ENCODE data around the gene PDZD2.
"Not testable (repeated sequence)": the region's sequence is repeated elsewhere in the genome, so short reads cannot be mapped to it uniquely, and the experiment has no call there.

The PDZD2 gene

DNA sequence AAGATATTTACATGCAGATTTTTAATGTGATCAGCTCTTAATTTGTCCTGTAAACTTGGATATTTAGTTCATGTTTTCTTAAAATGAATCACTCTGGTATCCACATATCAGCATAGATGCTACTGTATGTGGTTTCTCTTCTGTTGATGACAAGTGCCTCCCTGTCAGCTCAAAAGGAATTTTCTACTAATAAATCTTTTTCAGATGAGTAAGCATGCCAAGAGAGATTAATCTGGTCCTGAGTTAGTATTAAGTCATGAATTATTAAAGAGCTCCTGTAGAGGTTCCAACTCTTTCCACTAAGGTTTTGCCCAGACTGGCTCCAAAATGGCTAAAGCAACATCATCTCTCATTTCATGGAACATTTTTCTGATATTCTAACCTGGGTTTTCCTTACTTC is 406.0 kb downstream of the PDZD2 start:
- peak overlapping the region; percentile 49 for H3K27ac ChIP-seq
- peak; percentile 58 for DNase-seq (ENCODE audit: low read depth, low spot score)

- no peak for DNase-seq (ENCODE audit: low read depth, low spot score)
- no peak overlapping the region for H3K27ac ChIP-seq
Measured at GRCh38 chr5:32047056-32047455, 408.1 kb downstream of the PDZD2 start.

DNA sequence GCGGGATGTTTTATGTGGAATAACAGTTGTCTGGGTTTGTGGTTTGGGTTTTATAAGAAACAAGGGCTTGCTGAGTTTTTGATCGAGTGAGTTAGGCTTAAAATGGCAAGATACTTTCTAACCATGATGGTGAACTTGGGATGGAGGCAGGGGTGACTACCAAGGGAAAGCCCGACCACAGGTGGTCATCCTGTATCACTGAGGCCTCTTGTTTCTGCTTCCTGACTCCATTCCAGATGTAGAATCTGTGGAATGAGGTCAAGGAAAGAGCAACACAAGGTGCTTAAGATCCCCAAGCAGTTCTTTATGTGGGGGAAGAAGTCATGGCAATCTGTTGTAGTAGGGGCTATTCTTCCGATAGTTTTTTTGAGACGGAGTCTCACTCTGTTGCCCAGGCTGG is 412.9 kb downstream of the PDZD2 start:
- no peak for DNase-seq (ENCODE audit: low read depth, low spot score)
- H3K27ac ChIP-seq, result no peak overlapping the region

DNA sequence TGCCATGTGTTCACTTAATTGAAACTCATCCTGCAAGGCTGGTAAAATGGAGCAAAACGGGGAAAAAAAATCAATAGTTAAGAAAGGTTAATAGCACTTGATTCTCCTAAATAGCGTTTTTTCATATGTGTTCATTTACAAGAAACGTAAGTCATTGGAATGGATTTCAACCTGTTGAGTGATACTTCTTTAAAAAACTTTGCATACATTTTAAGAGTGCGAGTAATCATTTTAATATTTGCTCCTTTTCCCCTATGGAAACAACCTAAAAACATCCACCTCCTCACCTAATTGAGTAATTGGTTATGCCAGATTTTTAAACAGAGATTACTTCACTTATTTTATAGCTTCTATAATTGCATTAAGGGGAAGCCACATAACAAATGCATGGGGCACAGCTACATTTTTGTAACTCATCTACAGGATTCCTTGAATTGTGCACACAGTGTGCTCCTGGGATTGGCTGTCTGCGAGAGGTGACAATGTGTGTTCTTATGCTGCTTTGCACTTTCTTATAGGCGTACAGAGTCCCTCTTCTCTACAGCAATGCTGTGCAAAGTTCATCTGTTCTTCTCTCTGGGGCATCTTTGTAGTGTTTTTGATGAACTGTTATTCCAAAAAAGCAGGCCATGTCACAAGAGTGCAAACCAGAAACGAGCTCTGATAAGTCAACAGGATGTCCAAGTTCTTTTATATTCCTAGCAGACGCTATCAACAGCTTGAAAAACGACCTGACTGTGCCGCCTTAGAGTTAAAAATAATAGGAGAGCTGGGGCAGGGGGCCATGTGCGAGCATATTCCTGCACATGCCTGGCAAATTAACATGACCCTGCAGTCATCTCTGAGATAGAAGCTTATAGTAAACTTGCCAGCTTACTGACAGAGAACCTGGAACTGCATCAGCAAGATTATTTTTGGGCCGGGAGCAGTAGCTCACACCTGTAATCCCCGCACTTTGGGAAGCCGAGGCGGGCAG is 417.2 kb downstream of the PDZD2 start:
- no peak for DNase-seq (ENCODE audit: low read depth, low spot score)
- no peak overlapping the region for H3K27ac ChIP-seq

DNA sequence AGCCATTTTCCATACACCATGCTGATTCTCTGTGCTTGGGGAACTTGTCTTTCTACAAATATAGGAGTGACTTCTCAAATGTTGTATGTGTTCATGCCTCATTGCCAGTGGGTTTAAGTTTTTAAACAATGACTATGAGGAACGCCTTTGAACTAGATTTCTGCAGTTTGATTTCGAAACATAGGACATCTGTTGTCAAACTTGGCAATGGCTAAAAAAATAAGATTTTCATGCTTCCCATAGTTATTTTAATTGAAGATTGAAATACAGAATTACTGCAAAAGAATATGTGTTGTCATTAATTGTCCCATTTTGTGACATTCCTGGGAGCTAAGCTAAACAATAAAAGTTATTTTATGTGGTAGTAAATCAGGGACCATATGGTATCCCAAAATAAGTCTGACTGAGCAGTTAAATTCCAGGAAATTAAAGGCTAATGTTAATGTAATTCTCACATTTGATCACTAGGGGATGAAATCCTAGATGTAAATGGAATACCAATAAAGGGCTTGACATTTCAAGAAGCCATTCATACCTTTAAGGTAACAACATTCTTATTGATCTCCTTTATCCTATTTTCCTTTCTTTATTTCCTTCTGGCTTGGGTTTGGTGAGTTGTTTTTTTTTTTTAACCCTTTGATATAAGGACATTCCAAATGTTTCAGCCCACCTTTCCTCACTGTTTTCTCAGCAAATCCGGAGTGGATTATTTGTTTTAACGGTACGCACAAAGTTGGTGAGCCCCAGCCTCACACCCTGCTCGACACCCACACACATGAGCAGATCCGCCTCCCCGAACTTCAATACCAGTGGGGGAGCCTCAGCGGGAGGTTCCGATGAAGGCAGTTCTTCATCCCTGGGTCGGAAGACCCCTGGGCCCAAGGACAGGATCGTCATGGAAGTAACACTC is 418.5 kb downstream of the PDZD2 start:
- peak overlapping the region; percentile 16 for H3K27ac ChIP-seq
- DNase-seq (ENCODE audit: low read depth, low spot score), result no peak

DNA sequence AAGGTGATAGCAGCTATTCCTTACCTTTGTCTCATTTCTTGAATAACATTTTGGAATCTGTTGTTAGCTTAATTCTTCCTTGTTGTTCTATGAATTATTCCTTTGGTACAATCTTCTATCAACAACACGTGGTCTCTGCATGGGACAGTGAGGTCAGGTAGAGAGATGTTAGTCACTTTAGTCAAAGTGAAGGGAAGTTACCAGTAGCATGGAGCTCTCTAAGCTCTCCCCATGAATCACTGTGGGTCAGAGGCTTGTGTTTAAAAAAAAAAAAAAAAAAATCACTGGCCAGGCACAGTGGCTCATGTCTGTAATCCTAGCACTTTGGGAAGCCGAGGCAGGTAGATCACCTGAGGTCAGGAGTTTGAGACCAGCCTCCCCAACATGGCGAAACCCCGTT is 419.2 kb downstream of the PDZD2 start:
- DNase-seq (ENCODE audit: low read depth, low spot score), result peak; percentile 45
- H3K27ac ChIP-seq, result peak overlapping the region; percentile 71

GRCh38 chr5:32058997-32059396 is 420.1 kb downstream of the PDZD2 start:
- peak overlapping the region; percentile 71 for H3K27ac ChIP-seq
- no peak for DNase-seq (ENCODE audit: low read depth, low spot score)

DNA sequence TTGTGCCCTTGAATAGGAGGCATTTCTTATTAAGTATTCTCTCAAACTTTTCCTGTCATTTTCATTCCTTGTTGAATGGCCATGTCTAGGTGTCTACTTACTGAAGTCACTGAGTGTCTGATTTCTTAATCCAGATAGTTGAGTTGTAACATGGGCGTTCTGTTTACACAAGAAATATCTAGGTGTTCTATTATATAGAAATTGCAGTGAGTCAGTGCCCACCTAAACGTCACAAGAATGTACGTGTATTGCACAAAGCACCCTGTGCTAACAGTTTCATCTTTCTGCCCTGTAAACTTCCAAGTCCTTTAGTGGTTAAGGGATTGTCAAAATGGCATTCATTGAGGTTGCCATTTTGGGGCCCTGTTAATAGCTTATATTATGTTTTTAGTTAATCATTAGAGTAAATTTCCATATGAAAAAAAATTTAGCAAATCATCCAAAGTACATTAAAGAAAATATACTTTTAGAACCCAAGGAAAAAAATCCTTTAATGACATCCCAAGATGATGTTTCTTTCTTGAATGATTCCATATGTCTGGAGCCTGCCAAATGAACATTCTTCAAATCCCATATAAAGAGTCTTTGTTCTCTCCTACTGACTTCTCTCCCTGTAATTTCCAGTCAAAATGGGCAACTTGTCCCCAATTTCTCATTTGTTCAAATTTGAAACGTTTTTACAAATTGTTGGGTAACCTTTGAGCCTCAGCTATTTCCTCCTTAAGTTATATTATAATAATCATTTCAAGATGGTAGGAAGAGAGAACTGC is 421.0 kb downstream of the PDZD2 start:
- peak overlapping the region; percentile 71 for H3K27ac ChIP-seq
- DNase-seq (ENCODE audit: low read depth, low spot score), result peak; percentile 82

DNA sequence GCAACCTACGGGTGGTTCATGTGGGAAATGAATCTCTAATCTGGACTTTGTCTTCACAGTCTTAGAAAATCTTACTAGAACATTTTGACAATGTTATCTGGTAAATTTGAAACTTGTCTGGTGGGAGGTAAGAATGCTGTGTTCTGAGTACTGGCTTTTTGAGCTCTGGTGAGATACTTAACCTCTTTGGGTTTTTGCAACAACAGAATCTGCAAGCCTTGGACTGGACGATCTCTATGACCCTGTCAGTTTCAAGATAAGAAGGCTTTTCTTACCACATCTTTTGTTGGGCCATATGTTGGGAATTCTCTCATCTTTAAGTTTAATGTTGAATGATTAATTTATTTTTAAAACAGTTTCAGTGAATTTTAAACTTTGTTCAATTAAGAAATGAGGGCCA is 422.3 kb downstream of the PDZD2 start:
- H3K27ac ChIP-seq, result no peak overlapping the region
- DNase-seq (ENCODE audit: low read depth, low spot score), result no peak

GRCh38 chr5:32066448-32066847 is 427.5 kb downstream of the PDZD2 start:
- H3K27ac ChIP-seq, result no peak overlapping the region
- no peak for DNase-seq (ENCODE audit: low read depth, low spot score)

DNA sequence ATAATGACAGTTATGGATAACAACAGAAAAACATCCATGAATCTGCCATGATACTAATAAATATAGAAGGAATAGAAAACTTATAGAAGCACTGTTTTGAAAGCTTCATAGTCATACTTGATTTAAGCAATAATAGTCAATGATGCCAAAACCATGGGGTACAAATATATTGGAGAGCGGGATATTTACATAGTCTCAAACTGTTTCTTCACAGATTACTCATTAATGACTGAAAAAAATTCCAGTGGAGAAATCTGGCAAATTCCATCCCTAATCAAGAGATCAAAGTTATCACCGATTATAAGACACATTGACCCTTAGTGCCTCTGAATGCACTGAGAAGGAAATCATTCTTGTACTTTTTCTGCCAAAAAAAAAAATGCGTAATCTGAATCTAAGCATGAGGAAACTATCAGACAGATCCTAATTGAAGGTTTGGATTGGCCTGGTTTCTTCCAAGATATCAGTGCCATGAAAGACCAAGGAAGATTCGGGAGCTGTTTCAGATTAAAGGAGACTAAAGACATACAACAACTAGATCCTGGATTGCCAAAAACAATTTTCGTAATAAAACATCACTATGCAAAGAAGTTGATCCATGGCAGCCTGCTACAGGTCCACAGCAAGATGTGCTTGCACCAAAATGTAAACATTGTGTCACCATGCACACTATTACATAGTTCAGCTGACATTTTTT is 429.0 kb downstream of the PDZD2 start:
- H3K27ac ChIP-seq, result no peak overlapping the region
- DNase-seq (ENCODE audit: low read depth, low spot score), result no peak

GRCh38 chr5:32068561-32068960 is 429.6 kb downstream of the PDZD2 start:
- DNase-seq (ENCODE audit: low read depth, low spot score), result no peak
- no peak overlapping the region for H3K27ac ChIP-seq

DNA sequence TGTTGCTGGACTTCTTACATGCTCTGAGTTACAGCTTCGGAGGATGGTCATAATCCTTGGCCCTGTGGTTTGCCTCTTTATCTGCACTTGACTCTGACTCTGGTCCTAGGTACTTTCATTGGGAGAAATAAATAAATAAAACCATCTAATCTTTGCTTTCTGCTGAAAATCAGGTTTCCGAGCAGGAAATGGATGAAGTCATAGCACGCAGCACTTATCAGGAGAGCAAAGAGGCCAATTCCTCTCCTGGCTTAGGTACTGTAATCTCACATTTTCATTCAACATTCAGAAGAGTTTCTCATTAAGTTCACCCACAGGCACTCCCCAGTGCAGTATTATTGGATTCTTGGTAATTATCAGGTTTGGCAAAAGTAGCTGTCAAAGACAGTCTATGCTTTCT is 430.5 kb downstream of the PDZD2 start:
- H3K27ac ChIP-seq, result no peak overlapping the region
- no peak for DNase-seq (ENCODE audit: low read depth, low spot score)

DNA sequence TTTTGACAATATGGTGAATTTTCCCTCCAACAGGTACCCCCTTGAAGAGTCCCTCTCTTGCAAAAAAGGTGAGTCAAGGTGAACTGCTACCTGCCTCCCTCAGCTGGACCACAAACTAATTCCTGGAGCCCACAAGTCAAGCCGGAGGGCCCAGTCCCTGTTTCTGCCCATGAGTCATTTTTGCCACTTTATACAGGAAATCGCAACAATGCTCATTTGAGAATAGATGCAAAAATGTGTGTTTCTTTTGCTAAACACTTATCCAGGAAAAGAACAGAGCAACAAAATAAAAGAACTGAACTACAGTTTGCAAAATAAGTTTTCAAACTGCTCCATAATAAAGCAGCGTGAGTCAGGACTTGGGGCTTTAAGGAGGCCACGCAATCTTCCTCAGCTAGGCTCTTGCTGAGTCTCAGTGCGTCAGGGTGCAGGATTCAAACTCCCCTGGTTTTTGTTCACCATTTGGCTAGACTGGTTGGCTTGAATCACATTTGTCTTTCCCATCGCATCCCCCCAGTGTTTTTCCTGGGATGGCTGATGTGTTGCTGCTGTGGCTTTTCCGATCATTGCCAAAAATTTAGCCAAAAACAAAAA is 432.5 kb downstream of the PDZD2 start:
- H3K27ac ChIP-seq, result no peak overlapping the region
- no peak for DNase-seq (ENCODE audit: low read depth, low spot score)

GRCh38 chr5:32072054-32072453 is 433.1 kb downstream of the PDZD2 start:
- DNase-seq (ENCODE audit: low read depth, low spot score), result no peak
- H3K27ac ChIP-seq, result no peak overlapping the region

DNA sequence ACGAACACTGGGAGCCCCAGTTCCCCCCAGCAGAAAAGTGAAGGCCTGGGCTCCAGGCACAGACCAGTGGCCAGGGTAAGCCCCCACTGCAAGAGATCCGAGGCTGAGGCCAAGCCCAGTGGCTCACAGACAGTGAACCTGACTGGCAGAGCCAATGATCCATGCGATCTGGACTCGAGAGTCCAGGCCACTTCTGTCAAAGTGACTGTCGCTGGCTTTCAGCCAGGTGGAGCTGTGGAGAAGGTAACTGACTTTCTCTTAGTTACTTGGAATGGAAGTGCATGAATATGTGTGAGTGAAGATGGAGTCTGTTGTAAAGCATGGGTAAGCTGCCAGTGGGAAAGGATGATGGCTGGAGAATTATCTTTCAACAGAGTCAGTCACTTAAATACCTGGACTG is 435.5 kb downstream of the PDZD2 start:
- no peak for DNase-seq (ENCODE audit: low read depth, low spot score)
- no peak overlapping the region for H3K27ac ChIP-seq

DNA sequence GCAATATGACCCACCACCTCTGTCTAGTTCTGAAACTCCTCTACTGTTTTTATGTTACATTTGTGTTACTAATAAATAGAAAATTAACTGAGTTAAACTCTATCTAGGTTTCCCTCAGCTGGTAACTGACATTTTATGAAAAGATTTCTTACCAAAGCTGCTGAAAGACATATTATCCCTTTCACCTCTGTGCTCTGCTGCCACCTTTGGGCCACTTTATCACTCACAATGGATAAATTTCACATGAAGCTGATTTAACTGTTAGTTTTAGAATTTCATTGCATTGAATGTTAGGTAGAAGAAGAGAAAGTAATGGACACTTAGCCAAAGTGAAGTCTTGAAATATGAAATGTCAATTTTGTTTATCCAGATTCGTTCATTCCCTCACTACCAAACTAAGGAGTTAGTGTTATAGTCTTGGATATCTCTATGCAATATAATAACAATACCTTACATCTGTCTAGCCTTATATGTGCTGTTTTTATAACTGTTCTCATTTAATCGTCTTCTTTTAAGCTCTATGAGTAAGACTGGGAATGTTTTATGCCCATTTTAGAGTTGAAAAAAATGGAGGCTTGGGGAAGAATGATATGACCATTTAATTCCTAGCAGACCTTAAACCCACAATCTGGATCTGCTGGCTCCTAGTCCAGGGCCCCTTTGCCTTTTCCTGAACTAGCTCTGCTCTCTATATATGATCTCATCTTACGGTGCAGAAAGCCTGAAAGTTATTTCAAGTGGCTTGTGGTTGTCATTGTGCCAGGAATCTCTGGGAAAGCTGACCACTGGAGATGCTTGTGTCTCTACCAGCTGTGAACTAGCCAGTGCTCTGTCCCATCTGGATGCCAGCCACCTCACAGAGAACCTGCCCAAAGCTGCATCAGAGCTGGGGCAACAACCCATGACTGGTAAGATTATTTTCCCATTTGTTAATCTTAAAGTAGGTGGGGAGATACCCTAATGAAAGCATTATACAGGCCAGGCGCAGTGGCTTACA is 438.1 kb downstream of the PDZD2 start:
- DNase-seq (ENCODE audit: low read depth, low spot score), result no peak

GRCh38 chr5:32078855-32079254 is 439.9 kb downstream of the PDZD2 start:
- not testable (repeated sequence) for H3K27ac ChIP-seq; DNase-seq (ENCODE audit: low read depth, low spot score)

More for the DNA sequence above, 438.1 kb downstream of the PDZD2 start:
- H3K27ac ChIP-seq, result no peak overlapping the region
